Endometrium (tissue), 2 donors: ENCODE results near the gene ZFYVE26.
"Not testable (repeated sequence)": the region's sequence is repeated elsewhere in the genome, so short reads cannot be mapped to it uniquely, and the experiment has no call there.

Source experiments
- FAIRE-seq: peaks from 2 replicates; lab custom pipeline; 2012; peaks lifted over from hg19 to GRCh38; lab: Jason Lieb, UNC
- donor health status: control.
- donor health status: control.

ZFYVE26 gene

DNA sequence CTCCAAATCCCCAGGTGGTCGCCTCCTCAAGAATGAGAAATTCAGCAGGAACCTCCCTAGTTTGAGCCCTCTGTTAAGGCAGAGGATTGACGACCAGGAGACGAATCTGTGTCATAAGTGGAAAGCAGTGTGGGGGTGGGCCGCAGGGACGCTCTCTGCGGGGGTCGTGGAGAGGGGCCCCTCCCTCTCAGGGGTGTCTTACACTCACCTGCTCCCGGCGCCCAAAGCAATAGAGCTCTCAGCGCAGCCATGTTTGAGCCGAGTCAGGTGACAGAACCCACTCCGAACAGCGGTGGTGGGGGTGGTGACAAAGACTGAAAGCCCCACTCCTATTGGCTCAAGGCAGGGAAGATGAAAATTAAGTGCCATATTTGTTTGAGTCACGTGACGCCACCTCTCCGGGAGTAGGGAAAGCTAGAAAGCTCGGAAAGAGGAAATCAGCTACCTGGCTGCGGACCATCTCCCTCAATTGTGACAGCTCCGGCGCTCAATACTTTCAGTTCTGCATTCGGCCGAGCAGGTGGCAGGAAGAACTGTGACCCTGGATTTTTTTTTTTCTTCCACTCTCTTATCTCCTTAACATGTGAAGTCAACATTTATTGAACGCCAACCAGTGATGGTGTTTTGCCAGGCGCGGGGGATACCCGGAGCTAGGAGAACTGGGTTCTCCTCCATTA lies at the start of gene ZFYVE26:
TSS of gene ZFYVE26 (minus strand) at position 265 of the 677 bp plus-strand sequence. CDS start 627 bp downstream, outside the sequence.
- peak; percentile 88 for FAIRE-seq

DNA sequence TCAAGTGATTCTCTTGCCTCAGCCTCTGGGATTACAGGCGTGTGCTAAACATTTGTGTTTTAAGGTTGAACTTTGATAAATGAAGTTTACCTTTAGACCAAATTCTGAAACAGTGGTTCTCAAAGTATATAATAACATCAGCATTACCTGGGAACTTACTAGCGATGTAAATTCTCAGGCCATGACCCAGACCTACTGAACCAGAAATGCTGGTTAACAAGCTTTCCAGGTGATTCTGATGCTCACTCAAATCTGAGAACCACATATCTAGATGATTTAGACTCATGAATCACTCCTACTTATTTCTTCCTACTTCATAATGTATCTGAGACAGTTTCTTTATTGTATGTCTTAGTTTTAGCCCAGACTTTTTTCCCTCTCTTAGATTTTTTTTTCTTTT lies 46.8 kb upstream of the ZFYVE26 start:
- no peak for FAIRE-seq

DNA sequence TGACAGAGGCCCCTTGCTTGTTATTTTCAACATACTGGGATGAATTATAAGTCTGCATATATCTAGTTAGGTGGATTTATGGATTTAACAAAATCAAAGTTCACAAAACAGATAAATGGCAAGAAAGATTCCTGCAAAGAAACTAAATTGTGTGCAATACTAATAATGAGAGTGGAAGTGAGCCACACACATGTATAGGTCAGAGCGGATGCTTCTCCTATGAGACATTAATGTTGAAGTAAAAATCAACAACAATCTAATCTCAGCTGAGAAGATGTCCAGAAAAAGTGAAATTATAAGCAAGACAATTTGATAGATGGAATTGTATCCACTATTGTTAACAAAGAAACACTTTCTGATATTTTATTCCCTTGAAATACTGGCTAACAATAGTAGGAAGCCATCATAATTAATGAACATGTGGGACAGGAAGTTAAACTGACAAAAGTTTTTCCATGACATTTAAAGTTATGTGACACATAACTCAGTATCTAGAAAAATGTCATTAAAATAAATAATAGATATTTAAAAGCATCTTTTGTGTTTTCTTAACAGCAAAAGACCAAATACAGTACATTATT lies 42.9 kb upstream of the ZFYVE26 start:
- FAIRE-seq = no peak

DNA sequence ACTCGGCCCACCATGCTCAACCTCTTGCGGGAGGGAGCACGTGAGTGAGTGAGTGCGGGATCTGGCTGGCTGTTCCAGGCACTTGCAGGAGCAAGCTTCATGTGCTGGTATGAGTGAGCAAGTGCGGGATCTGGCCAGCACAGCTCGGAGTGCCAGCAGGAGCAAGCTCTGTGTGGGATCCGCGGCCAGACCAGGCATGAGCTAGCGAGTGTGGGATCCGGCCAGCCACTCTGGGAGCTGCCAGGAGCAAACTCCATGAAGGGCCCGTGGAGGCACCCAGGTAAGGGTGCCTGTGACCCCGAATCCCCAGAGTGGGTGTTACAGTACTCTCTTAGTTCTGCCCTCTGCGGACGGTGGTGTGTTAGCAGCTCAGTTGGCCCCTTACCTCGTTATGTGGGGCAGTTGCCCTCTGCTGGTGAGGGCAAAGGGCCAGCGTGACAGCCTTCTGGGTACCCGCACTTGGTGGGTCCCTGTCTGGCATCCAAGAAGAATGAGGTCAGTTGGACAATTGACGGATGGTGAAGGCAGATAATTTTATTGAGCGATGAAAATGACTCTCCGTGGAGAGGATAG lies 41.5 kb upstream of the ZFYVE26 start:
- no peak for FAIRE-seq

DNA sequence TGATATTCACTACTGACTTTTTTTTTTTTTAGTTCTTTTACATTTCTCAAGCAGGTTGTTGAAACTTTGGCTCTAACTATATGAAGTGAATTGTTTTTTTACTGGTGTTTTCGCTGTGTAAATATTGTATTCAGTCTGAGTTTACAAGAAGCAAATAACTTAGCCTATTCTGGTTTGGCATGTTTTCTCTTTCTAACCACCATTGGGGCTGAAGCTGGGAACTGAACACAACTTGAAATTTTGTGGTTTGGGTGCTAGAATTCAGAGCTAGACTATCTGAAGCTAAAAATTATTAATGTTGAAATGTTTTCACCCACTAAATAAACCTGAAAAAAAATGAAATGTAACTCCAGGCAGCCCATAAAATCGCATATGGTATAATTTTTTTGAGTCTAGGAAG lies 40.4 kb upstream of the ZFYVE26 start:
- no peak for FAIRE-seq

DNA sequence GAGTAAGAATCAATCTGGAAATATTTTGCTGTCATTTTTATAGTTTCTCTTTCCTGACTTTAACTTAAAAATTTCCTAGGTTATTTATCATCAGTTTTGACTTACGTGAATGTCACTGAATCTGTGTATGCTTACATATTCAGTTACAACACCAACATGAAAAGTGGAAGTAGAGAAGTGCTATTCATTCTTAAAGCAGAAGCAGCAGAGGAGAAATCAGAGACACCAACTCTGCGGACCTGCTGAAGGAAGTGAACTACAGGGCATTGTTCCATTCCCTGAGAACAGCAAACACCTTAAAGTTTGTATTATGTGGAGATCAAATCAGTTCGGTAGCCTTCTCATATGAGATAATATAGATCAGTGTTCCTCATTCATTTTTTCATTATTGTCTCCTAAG lies 37.3 kb upstream of the ZFYVE26 start:
- no peak for FAIRE-seq

DNA sequence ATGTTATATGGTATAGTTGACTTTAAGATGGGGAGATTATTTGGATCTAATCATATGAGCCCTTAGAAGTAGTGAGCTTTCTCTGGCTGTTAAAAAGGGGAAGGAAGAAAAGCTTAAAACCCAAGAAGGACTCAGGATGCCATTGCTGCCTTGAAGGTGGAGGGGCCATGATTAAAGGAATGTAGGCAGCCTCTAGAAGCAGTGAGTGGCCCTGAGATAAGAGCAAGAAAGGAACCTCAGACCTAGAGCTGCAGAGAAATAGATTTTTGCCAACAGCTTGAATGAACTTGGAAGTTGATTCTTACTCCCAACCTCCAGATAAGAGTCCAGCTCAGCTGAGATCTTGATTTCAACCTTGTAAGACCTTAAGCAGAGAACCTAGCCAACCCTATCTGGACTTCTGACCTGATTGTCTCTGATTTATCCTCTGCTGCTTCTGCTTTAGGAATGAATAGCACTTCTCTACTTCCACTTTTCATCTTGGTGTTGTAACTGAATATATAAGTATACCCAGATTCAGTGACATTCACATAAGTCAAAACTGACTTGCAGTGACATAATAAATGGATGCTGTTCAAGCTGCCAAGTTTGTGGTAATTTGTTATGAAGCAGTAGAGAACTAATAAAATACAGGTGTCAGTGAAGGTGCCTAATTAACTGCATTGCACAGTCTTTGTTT lies 36.7 kb upstream of the ZFYVE26 start:
- FAIRE-seq = no peak

DNA sequence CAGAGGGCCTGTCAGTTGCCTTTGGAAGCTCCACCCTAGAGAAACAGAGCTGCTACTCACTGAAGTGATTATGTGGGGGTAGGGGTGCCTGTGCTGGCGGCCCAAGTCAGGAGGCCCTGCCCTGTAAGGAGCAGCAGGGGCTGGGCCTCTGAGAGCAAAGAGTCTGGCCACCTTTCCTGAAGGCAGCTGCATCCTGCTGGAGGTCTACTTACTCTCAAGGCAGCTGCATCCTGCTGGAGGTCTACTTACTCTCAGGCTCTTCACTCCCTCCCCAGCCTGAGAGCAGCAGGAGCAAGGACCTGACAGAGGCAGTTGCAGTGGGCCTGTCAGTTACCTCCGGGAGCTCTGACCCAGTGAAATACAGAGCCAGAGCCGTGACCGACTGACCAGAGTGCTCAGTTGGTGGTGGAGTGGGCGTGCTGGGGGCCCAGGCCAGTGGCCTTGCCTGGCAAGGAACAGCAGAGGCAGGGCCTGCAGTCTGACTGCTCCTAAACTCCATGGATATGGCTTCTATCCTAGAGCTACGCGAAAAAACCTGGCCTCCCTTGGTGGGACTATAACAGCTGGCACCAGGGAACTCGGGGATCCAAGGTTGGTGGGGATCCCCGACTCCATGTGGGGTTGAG lies 35.5 kb upstream of the ZFYVE26 start:
- no peak for FAIRE-seq

DNA sequence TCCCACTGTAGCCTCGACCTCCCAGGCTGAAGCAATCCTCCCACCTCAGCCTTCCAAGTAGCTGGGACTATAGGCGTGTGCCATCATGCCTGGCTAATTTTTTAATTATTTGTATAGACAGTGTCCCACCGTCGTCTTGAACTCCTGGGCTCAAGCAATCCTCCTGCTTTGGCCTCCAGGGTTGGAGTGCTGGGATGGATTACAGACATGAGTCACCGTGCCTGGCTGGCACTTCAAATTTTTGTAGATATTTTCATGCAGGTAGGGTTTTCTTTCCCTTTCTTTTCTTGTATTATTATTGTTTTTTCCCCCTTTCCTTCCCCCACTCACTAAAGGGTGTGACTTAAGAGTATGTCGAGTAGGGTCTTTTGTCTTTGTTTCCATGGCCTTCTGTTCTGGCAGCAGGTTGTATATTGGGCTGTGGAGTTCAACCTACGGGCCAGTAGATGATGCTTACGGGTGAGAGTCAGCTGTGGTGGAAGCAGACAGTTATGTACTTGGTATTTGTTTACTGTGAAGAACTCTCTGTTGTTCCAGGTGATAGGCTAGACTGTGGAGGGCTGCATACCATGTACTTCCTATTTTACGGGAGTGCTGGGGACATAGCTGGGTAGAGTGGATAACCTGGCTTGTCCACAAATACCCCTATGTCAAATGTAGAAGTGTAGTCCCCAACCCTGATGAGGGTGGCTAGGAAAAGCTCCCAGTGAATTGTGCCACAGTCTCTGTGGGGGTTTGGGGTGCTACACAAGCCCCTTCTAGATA lies 33.9 kb upstream of the ZFYVE26 start:
- FAIRE-seq = no peak

DNA sequence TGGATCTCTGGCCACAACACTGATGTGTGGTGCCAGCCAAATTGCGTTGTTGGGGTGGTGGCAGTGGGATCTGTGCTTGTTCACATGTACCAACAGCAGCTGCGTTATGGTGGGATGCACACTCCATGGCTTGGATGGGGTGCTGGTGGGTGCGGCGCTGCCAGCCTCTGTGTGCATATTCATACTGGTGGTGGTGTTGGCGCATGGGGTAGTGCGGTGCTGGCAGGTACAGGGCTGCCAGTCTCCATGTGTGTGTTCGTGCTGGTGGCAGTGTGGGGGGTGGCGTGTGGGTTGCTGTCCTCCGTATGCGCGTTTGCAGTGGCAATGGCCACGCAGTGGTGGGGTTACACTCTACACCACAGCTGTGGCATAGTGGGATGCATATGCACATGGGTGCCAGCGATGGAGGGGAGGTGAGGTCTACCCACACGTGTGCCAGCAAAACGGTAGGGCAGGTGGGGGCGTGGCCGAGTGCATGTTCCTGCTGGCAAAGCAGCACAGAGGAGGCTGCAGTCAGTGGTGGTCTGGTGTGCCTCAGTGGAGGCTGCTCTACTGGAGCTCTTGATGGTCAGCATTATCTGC lies 29.7 kb upstream of the ZFYVE26 start:
- FAIRE-seq = no peak

DNA sequence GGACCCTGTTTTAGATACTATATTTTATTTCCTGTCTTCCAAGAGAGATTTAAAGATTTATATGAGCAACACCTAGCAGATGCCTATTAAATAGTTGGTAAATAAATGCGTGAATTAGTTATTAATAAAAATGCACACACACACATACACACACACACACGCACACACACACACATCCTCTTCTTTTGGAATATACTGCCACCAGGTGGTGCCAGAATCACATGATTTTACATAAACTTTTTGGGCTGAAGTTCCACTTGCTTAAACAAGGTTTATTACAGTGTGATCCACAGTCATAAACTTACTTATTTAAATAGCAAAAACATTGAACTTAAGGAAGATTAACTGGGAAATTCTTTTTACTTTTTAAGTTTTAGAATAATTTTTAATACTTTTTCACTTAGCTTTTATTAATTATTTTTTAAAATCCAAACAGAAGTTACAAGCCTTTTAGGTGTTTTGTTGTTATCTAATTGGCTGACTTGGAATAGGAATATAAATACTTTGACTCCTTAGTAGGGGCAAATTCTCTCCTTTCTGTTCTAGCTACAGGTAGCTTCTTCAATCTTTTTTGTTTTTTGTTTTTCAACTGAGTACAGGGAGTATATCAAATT lies 20.7 kb upstream of the ZFYVE26 start:
- FAIRE-seq = peak; percentile 98

DNA sequence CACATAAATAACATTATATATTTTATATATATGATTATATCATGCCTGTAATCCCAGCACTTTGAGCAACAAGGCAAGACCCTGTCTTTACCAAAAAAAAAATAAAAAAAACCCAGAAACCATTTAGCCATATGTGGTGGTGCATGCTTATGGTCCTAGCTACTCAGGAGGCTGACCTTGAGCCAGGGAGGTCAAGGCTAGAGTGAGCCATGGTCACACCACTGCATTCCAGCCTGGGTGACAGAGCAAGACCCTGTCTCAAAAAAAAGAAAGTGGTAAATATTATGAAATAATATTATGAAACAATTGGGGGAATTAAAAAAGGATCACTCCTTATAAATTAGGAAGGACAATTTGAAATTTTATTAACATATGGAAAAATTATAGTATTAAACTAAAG lies 19.2 kb upstream of the ZFYVE26 start:
- FAIRE-seq = no peak

DNA sequence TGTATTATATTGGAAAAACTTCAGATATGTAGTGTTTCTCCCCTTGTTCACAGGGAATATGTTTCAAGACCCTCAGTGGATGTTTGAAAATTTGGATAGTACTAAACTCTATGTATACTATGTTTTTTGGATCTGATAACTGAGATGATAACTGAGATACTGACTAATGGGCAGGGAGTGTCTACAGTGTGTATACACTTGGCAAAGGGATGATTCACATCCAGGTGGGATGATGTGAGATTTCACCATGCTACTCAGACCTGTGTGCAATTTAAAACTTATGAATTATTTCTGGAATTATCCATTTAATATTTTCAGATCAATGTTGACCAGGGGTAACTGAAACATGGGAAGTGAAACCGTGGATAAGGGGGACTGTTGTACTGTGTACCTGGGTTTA lies 17.0 kb upstream of the ZFYVE26 start:
- FAIRE-seq = no peak

DNA sequence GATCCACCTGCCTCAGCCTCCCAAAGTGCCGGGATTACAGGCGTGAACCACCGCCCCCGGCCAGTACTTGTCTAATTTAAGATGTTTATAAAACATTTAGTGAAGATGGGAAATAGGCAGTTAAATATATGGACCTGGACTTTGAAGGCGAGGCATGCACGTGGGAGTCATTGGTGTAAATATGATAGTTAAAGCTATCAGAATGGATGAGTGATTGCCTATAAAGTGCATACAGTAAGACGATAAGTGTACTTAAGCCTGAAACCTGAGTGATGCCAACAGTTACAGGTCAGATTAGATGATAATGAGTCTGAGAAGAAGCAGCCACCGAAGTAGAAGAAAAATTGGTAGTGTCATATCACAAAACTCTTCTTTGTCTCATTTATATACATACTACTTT lies 14.7 kb upstream of the ZFYVE26 start:
- no peak for FAIRE-seq

DNA sequence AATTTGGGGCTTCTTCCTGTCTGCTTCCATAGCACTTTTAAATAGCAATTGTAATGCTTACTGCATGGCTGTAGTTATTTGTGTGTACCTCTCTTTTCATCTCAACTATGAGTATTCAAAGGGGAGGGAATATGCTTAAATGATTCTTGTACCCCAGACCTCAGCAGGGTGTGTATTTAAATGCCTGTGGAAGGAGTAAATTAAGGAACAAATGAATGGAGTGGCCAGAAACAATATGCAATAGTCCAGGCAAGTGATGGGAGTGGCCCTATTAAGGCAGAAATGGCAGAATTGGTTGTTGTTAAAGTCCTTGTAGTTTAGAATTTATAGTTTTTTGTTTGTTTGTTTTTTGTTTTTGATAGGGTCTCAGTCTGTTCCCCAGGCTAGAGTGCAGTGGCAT lies 4.7 kb upstream of the ZFYVE26 start:
- no peak for FAIRE-seq

DNA sequence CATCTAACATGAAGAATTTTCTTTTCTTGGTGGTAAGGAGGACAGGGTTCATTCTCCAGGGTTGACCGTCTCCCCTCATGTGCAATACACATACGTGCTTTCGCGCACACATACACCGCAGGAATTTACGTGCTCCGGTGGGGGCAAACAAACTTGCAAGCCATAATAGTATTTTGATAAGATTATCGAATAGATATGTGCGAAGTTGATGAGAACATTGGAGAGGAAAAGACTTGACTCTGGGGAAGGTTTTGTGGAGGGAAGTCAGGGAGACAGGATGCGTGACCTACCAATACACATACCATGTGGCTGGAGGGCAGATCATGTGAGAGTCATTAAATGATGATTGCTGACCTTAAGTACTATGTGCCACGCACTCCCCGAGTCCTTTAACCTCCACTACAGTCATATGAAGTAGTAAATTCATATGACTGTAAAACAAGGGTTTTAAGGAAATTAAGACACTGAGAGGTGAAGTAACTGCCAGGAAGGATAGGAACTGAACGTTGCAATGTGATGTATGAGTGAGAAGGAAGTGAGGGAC lies 4.1 kb upstream of the ZFYVE26 start:
- FAIRE-seq = no peak

DNA sequence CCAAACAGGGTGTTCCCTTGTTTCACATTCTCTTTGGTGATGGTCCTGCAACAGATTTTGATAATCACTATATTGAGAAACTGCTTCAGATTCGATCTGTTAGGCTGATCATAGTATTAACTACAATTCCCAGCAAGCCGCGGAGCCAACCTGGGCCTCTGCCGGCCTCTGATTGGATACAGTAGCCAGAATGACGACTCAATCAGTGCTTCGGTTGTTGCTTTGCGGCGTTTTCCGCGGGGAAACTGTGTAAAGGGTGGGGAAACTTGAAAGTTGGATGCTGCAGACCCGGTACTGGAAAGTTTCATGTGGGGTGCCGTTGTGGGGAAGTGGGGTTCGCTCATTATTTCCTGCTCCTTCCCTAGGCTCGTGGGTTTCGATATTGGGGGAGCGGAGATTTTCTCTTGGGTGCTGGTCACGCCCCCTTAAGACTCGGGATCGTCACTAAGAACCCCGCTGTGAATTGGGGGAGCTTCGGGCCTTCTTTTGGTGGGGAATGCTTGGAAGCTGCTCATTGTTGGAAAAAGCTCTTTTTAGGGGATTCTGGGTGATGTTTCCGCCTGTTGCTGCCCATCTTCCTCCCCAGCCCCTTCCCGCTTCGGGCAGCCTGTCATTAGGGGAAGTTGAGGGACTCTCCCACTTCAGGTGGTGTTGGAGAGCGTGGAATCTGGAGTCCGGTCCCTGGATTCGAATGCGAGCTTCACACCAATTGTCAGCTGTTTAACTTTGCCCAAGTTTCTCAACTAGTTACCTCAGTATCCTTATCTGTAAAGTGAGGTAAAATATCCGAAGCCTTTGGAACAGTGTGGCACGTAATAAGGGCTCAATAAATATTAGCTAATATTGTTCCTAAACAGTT lies 3.4 kb upstream of the ZFYVE26 start, which contains the start of gene RAD51B:
TSS of gene RAD51B (plus strand) at position 217 of the 859 bp plus-strand sequence.
- FAIRE-seq = peak; percentile 86

DNA sequence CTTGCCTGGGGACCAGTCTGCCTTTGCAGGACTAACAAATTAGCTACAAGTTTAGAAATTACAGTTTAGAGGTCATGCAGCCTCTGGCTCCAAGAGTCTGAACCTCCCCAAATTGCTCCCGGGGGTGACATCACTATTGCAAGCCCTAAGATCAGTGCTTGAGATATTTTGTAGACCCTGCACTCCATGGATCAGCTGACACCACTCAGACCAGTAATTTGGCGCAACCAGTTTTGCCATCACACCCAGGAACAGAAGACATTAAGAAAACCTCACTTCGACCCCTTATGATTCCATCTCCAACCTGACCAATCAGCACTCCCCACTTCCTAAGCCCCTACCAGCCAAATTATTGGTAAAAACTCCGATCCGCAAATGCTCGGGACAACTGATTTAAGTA lies 2.1 kb upstream of the ZFYVE26 start:
- not testable (repeated sequence) for FAIRE-seq

DNA sequence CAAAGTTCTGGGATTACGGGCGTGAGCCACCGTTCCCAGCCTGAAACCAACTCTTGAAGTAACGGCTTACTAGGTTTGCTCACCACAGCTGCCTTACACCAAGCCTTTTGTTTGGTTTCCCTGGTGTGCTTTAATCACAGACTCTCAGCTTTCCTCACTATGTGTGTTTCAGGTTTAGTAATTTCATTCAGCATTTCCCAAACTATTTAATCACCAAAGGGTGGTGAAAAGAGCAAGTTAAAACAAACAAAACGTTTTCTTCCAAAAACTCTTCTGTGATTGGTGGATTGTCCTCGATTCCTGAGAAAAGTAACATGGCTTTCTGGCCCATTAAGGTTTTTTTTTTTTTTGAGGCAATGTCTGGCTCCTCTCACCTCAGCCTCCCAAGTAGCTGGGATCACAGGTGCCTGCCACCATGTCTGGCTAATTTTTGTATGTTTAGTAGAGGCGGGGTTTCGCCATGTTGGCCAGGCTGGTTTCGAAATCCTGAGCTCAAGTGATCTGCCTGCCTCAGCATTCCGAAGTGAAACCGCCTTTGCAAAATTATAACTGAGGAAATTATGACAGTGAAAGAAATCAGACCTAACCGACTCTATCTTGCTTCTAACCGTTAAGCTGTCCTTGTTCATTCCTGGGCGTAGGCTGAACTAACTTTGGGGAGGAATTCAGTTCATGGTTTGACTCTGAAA lies 1.5 kb upstream of the ZFYVE26 start:
- no peak for FAIRE-seq
